Measurements from ENCODE around the gene WDR53. TPM values are rescaled to one million over a fixed set of nuclear protein-coding genes. Genes with fewer than 3 reads are reported as not detected.
"Not testable (repeated sequence)": the region's sequence is repeated elsewhere in the genome, so short reads cannot be mapped to it uniquely, and the experiment has no call there.

Gene WDR53
- total RNA-seq, 1 donor from 2014 or later: 0.21 TPM

DNA sequence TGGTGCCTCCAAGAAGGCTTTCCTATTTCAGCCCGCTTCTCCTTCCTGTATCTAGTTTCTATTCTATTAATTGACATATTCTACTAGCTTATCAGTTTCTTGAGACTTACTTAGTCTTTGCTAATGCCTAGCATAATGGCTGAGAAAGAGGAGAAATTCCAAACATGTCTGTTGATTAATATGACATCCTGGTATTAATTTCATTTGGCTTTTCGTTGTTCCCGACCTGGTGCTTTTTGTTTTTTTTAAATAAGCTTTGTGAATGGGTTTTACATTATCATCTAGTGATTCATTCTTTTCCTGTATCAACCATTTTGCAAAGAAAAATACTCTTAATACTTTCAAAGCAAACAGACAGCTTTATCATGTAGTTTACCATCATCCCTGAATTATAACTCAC, 13.1 kb downstream of the WDR53 start:
- intact Hi-C loops (cut with DNase I): no loop called here

DNA sequence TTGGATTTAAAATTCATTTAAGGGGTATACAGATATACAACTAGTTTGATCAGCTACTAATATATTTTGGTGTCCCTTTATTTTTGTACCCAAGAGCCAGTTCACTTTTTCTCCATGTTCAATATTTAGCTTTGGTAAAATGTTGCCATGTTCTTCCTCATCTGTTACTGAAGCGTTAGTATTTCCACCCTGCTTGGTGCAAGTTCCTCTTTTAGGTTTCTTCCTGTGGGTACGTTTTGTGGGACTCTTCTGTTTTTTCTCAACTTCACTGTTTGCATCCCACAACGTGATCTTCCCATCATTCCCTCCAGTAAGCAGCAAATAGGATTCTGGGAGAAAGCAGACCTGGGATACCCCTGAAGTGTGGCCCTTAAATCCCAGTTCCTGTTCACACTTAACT, 14.1 kb downstream of the WDR53 start:
- no peaks in the 10 kb centered on the region for H3K36me3 ChIP-seq
- intact Hi-C loops (cut with DNase I): no loop called here
- no peak overlapping the region for H3K27ac ChIP-seq
- no peak for DNase-seq (ENCODE audit: low spot score in 2 of 2)
- no peaks in the 10 kb centered on the region for H3K9me3 ChIP-seq
- no peaks in the 10 kb centered on the region for H3K27me3 ChIP-seq
- TF ChIP-seq, protein P1, sequence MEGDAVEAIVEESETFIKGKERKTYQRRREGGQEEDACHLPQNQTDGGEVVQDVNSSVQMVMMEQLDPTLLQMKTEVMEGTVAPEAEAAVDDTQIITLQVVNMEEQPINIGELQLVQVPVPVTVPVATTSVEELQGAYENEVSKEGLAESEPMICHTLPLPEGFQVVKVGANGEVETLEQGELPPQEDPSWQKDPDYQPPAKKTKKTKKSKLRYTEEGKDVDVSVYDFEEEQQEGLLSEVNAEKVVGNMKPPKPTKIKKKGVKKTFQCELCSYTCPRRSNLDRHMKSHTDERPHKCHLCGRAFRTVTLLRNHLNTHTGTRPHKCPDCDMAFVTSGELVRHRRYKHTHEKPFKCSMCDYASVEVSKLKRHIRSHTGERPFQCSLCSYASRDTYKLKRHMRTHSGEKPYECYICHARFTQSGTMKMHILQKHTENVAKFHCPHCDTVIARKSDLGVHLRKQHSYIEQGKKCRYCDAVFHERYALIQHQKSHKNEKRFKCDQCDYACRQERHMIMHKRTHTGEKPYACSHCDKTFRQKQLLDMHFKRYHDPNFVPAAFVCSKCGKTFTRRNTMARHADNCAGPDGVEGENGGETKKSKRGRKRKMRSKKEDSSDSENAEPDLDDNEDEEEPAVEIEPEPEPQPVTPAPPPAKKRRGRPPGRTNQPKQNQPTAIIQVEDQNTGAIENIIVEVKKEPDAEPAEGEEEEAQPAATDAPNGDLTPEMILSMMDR (IDR thresholded peaks at IDR 0.05): no peak
- H3K4me1 ChIP-seq: no peaks in the 10 kb centered on the region
- H3K4me3 ChIP-seq: no peak overlapping the region

More for the DNA sequence above, 13.1 kb downstream of the WDR53 start:
- no peak for DNase-seq (ENCODE audit: low spot score in 2 of 2)
- Histone ChIP-seq H3K4me1 (no peaks in the 10 kb centered on the region), H3K9me3 (no peaks in the 10 kb centered on the region), H3K27me3 (no peaks in the 10 kb centered on the region), H3K4me3 (no peak overlapping the region), H3K36me3 (peaks cover 0 to 3% of the 10 kb centered on the region in 2 donors), H3K27ac (no peak overlapping the region)
- TF ChIP-seq, protein P1 (IDR thresholded peaks at IDR 0.05): no peak

DNA sequence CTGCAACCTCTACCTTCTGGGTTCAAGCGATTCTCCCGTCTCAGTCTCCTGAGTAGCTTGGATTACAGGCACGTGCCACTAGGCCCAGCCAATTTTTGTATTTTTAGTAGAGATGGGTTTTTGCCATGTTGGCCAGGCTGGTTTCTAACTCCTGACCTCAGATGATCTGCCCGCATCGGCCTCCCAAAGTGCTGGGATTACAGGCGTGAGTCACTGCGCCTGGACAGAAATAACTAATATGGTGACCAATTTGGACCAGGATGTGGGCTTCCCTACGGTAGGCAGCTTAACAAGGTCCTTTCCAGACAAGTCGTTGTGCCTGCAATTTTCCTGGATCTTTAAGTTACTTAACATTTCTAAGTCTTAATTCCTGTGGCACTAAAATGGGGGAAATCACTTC, 14.8 kb downstream of the WDR53 start:
- no peaks in the 10 kb centered on the region for H3K9me3 ChIP-seq
- H3K27me3 ChIP-seq: no peaks in the 10 kb centered on the region
- intact Hi-C loops (cut with DNase I): no loop called here
- no peak overlapping the region for H3K4me3 ChIP-seq
- no peaks in the 10 kb centered on the region for H3K36me3 ChIP-seq
- DNase-seq (ENCODE audit: low spot score in 2 of 2): no peak
- TF ChIP-seq, protein P1 (IDR thresholded peaks at IDR 0.05): no peak
- no peak overlapping the region for H3K27ac ChIP-seq
- H3K4me1 ChIP-seq: no peaks in the 10 kb centered on the region

DNA sequence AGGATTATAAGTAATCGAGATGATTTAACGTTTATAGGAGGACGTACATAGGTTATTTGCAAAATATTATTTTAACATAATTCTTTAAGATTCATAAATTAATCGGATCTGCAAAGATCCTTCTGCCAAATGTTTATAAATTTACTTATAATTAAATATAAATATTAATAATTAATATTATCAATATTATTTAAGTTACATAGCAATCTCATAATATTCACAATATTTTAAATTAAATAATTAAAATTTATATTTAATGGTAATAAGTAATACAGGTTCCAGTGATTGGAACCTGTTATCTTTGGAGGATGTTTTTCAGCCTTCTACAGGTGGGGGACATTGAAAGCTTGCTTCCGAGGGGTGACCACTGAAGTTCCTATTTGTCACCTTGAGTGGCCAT, 16.1 kb downstream of the WDR53 start:
- intact Hi-C loops (cut with DNase I): no loop called here
- no peaks in the 10 kb centered on the region for H3K27me3 ChIP-seq
- H3K4me3 ChIP-seq: no peak overlapping the region
- no peaks in the 10 kb centered on the region for H3K36me3 ChIP-seq
- H3K4me1 ChIP-seq: no peaks in the 10 kb centered on the region
- TF ChIP-seq, protein P1 (IDR thresholded peaks at IDR 0.05): no peak
- H3K9me3 ChIP-seq: no peaks in the 10 kb centered on the region
- H3K27ac ChIP-seq: no peak overlapping the region
- DNase-seq (ENCODE audit: low spot score in 2 of 2): no peak

DNA sequence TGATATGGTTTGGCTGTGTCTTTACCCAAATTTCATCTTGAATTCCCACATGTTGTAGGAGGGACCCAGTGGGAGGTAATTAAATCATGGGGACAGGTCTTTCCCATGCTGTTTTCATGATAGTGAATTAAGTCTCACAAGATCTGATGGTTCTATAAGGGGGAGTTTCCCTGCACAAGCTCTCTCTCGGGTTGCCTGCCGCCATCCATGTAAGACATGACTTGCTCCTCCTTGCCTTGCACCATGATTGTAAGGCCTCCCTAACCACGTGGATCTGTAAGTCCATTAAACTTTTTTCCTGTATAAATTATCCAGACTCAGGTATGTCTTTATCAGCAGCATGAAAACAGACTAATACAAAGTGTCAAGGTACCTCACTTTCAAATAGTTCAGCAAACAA, 18.2 kb downstream of the WDR53 start:
- DNase-seq (ENCODE audit: low spot score in 2 of 2); H3K27me3 ChIP-seq; H3K4me3 ChIP-seq; H3K4me1 ChIP-seq; H3K36me3 ChIP-seq; intact Hi-C loops (cut with DNase I); H3K27ac ChIP-seq; H3K9me3 ChIP-seq: not testable (repeated sequence)

DNA sequence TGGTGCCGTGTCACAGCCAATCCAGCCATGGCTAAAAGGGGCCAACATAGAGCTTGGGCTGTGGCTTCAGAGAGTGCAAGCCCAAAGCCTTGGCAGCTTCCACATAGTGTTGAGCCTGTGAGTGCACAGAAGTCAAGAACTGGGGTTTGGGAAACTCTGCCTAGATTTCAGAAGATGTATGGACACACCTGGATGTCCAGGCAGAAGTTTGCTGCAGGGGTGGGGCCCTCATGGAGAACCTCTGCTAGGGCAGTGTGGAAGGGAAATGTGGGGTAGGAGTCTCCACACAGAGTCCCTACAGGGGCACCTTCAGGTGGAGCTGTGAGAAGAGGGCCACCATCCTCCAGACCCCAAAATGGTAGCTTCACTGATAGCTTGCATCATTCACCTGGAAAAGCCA, 19.0 kb downstream of the WDR53 start:
- H3K27ac ChIP-seq; H3K27me3 ChIP-seq; intact Hi-C loops (cut with DNase I); DNase-seq (ENCODE audit: low spot score in 2 of 2); H3K9me3 ChIP-seq; H3K4me1 ChIP-seq; H3K4me3 ChIP-seq; H3K36me3 ChIP-seq: not testable (repeated sequence)

DNA sequence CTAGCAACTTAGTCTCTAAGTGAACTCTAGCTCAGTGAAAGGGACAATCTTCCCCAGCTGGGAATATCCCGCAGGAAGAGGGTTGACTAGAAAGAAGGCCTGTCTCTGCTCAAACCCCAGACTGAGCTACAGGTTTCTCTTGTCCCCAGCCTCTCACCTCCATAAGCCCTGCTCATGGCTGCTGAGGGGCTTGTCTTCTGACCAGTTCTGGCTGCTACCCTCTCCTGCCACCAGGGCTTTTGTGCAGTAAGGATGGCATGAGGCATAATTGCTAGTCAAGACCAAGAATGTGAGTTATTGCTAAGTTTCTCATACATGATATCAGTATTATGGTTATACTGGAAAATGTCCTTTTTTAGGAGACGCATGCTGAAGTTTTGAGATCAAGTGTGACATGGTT, 21.3 kb downstream of the WDR53 start:
- no peak for DNase-seq (ENCODE audit: low spot score in 2 of 2)
- Histone ChIP-seq H3K9me3 (no peaks in the 10 kb centered on the region), H3K27me3 (no peaks in the 10 kb centered on the region), H3K27ac (no peak overlapping the region), H3K4me1 (no peaks in the 10 kb centered on the region), H3K4me3 (no peak overlapping the region), H3K36me3 (no peaks in the 10 kb centered on the region)
- intact Hi-C loops (cut with DNase I): no loop called here
- TF ChIP-seq, protein P1 (IDR thresholded peaks at IDR 0.05): no peak

All from ascending aorta (tissue), 2 donors.